HG03571 (cell line): ENCODE results near the gene SAMSN1.

Source experiments
- ATAC-seq: cut with Tn5 transposase; IDR thresholded peaks from one replicate; pipeline ENCODE4 v1.9.1; 2021; ENCODE audit not compliant: unreplicated experiment

Gene SAMSN1

GRCh38 chr21:14545906-14546480 lies at the start of gene SAMSN1:
SAMSN1 (minus strand) TSS chr21:14546315; CDS start chr21:14546261, 54 bp downstream.
- ATAC-seq, result peak; percentile 86

- ATAC-seq, result no peak
Observed at GRCh38 chr21:14595449-14595848, 49.3 kb upstream of the SAMSN1 start.

GRCh38 chr21:14594967-14595366 lies 48.9 kb upstream of the SAMSN1 start:
- no peak for ATAC-seq

- no peak for ATAC-seq
Observed at GRCh38 chr21:14593230-14593629, 47.1 kb upstream of the SAMSN1 start.

- ATAC-seq, result no peak
Observed at GRCh38 chr21:14592296-14593000, 46.3 kb upstream of the SAMSN1 start.

GRCh38 chr21:14591882-14592281 lies 45.8 kb upstream of the SAMSN1 start:
- no peak for ATAC-seq

GRCh38 chr21:14591377-14591776 lies 45.3 kb upstream of the SAMSN1 start:
- no peak for ATAC-seq

GRCh38 chr21:14589855-14590563 lies 43.9 kb upstream of the SAMSN1 start:
- ATAC-seq, result peak; percentile 85

- no peak for ATAC-seq
Observed at GRCh38 chr21:14587266-14587665, 41.2 kb upstream of the SAMSN1 start.

- no peak for ATAC-seq
Observed at GRCh38 chr21:14585122-14585521, 39.0 kb upstream of the SAMSN1 start.

GRCh38 chr21:14584357-14585095 lies 38.4 kb upstream of the SAMSN1 start:
- ATAC-seq, result no peak

GRCh38 chr21:14583629-14584255 lies 37.6 kb upstream of the SAMSN1 start:
- no peak for ATAC-seq

- ATAC-seq, result no peak
Observed at GRCh38 chr21:14582934-14583628, 37.0 kb upstream of the SAMSN1 start.

- ATAC-seq, result no peak
Observed at GRCh38 chr21:14581902-14582457, 35.9 kb upstream of the SAMSN1 start.

GRCh38 chr21:14573244-14573643 lies 27.1 kb upstream of the SAMSN1 start:
- no peak for ATAC-seq

- no peak for ATAC-seq
Observed at GRCh38 chr21:14572204-14572780, 26.2 kb upstream of the SAMSN1 start.

- ATAC-seq, result no peak
Observed at GRCh38 chr21:14569868-14570267, 23.8 kb upstream of the SAMSN1 start.

- ATAC-seq, result no peak
Observed at GRCh38 chr21:14569026-14569621, 23.0 kb upstream of the SAMSN1 start.
